HEK293 (cell line): ENCODE measurements around the gene HAND2.

Experiments used
- CTCF ChIP-seq: fragments of 450-650 bp; formaldehyde crosslinking; IDR thresholded peaks from 2 replicates; pipeline ENCODE4 v1.5.1; 2016; ENCODE audit warnings: missing biosample characterization, missing genetic modification characterization
- HIC1 ChIP-seq: fragments of 450-650 bp; formaldehyde crosslinking; IDR thresholded peaks from 2 replicates; pipeline ENCODE4 v1.5.1; 2016; ENCODE audit warnings: missing biosample characterization, missing genetic modification characterization
- OVOL3 ChIP-seq: fragments of 450-650 bp; formaldehyde crosslinking; IDR thresholded peaks from 2 replicates; pipeline ENCODE4 v1.5.1; 2016; ENCODE audit warnings: missing biosample characterization, missing genetic modification characterization
- PRDM6 ChIP-seq: fragments of 450-650 bp; formaldehyde crosslinking; IDR thresholded peaks from 2 replicates; pipeline ENCODE4 v1.5.1; 2017; ENCODE audit warnings: missing biosample characterization, missing genetic modification characterization
- YY1 ChIP-seq: fragments of 450-650 bp; formaldehyde crosslinking; IDR thresholded peaks from 2 replicates; pipeline ENCODE4 v1.5.1; 2018; ENCODE audit warnings: missing biosample characterization, missing genetic modification characterization
- ZBTB11 ChIP-seq: fragments of 450-650 bp; formaldehyde crosslinking; conservative IDR thresholded peaks from 2 replicates; pipeline ENCODE4 v1.5.1; 2016; ENCODE audit warnings: low read depth, missing biosample characterization, missing genetic modification characterization
- ZBTB49 ChIP-seq: fragments of 450-650 bp; formaldehyde crosslinking; IDR thresholded peaks from 2 replicates; pipeline ENCODE4 v1.5.1; 2016; ENCODE audit warnings: missing biosample characterization, missing genetic modification characterization, low read depth
- ZFP3 ChIP-seq: fragments of 450-650 bp; formaldehyde crosslinking; IDR thresholded peaks from 2 replicates; pipeline ENCODE4 v1.5.1; 2016; ENCODE audit warnings: low read depth, missing biosample characterization, missing genetic modification characterization
- ZNF311 ChIP-seq: fragments of 450-650 bp; formaldehyde crosslinking; IDR thresholded peaks from 2 replicates; pipeline ENCODE4 v1.5.1; 2017; ENCODE audit warnings: missing biosample characterization, missing genetic modification characterization, borderline replicate concordance
- ZNF513 ChIP-seq: fragments of 450-650 bp; IDR thresholded peaks from 2 replicates; pipeline ENCODE4 v1.5.1; 2018; ENCODE audit warnings: missing biosample characterization, missing genetic modification characterization
- ZNF518A ChIP-seq: fragments of 450-650 bp; formaldehyde crosslinking; conservative IDR thresholded peaks from 2 replicates; pipeline ENCODE4 v1.5.1; 2016; ENCODE audit warnings: low read depth, missing biosample characterization, missing genetic modification characterization
- ZNF658 ChIP-seq: fragments of 450-650 bp; formaldehyde crosslinking; IDR thresholded peaks from 2 replicates; pipeline ENCODE4; 2016; ENCODE audit warnings: missing biosample characterization, missing genetic modification characterization

- TF ChIP-seq HIC1 (tag by site-specific recombination) (no peak), CTCF (no peak), YY1 (tag by site-specific recombination) (no peak), ZNF513 (no peak), ZNF658 (tag by site-specific recombination) (no peak), ZBTB11 (tag by site-specific recombination) (no peak), ZNF518A (no peak), ZNF311 (tag by site-specific recombination) (no peak), PRDM6 (tag by site-specific recombination) (no peak), ZFP3 (tag by site-specific recombination) (no peak), OVOL3 (tag by site-specific recombination) (no peak), ZBTB49 (tag by site-specific recombination) (no peak)
These were observed 13.2 kb downstream of the HAND2 start for GRCh38 chr4:173516621-173517524.
